Activated CD8-positive, alpha-beta memory T cell treated with anti-CD3 and anti-CD28 coated beads for 24 hours (primary cell): ENCODE data around the gene TXNL1.

Experiments
- DNase-seq: peaks from one replicate; pipeline ENCODE4 v3.0.0-alpha.2; 2020

TXNL1 gene

DNA sequence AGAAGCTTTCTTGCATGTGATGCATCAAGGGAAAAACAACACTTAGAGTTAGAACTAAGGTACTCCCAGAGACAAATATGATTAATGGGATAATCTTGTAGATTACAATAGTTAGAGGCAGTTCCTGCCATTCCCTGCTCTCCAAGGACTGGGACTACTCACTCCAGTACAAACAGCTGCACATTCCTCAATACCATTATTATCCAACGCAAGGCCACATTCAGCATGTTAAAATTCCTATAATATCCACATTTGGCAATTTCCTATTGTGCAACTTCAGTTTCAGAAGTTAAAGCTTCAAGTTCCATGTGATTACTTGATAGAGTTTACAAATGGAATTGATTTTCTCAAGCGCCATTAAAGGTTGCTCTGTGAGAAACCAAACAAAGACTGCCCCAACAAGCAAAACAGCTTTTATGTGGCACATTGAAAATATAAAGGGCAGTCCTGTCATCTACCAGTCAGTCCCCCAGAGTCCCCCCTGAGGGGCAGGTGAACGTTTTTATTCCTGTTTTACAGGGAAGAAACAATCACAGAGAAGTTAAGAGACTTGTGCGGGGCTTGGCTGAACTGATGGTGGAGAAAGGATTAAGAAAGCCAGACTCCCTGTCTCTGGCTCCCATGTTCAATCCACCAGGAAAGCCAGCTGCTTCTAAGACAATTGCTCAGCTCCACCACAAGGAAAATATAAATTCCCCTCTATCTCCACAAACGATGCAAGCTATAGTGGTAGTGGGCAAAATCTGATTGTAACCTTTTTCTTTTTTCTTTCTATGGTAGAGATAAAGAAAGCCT is 72.6 kb downstream of the TXNL1 start:
- no peak for DNase-seq

DNA sequence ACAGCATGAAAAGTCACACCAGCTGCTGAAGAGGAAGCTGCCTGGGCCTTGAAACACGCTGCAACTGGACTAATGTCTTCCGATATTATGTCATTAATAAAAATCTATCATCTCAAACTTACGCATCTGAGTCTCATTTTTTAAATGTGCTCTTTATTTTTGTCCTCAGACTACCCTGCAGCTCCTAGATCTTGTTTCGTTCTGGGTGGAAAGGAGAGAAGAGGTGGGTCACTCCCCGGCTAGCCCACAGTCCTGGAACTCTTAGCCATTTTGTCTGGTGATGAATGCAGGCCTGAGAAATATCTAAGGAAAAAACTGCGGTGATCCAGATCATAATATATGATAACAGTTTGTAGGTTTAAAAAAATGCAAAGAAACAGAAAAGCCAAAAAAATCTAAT is 73.3 kb downstream of the TXNL1 start:
- DNase-seq, result no peak

DNA sequence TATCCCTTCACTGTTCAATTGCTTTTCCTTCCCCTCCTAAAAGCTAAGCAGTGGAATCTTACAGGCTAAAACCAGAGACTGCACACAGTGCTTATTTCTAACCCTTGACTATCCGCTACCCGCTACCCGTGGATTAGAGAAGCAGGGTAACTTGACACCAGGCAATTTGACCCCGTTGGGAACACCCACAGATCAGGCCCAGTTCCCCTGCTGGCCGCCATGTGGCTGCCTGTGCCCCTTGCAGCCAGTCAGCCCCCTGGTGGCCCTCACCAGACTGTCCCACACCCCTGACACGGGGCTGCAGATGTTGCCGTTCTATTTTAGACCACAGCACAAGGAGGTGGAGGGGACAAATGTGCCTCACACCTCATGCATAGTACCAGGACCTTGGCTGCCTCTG is 74.8 kb downstream of the TXNL1 start:
- no peak for DNase-seq

DNA sequence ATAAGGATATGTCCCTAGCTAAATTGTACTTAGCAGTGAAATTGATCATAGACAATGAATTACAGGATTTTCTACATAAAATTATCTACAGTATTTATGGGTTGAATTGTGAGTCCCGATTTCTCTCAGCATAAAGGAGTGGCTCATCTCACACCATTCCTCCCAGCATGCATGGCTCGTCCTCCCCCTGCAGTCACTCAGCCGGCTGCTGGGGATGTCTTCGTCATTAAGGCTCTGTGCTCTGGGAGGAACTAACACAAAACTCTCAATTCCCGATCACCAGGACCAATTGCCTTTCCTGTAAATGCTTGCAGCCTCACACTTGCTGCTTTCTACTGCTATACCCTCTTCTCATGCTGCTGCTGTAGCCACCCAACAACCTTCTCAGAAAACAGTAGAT is 75.9 kb downstream of the TXNL1 start:
- DNase-seq, result no peak

DNA sequence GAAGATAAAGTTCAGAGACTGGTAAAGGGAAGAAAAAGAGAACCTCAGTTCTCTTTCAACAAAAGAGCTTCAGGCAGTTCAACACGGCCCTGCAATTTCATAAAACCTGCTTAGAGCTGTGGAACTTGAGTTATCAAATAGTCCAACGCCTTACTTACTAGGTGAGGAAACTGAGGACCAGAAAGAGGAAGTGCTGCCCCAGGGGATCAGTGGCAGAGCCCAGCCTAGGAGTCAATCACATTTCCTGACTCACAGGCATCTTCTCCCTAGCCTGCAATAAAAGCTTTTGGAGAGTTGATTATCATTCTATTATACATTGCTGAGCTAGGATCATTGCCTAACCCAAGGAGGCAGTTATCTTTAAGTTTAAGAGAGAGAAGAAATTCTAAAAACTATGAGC is 77.4 kb downstream of the TXNL1 start:
- DNase-seq, result no peak

DNA sequence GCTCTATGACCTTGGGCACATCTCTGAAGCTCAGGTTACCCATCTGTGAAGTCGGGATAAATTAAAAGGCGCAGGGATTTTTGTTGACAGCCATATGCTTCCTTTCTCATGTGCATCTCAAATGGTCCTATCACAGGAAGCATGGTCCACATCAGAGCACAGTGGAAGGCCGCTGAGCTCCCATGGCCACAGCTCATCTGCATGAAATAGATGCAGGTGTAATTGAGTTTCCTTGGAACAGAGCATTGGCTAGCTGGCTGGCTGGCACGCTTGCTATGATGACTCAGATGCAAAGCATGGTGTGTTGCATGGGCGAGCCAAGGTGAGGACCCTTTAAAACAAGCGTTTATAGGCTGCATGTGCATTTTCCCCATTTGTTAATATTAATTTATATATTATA is 79.3 kb downstream of the TXNL1 start:
- DNase-seq, result no peak

DNA sequence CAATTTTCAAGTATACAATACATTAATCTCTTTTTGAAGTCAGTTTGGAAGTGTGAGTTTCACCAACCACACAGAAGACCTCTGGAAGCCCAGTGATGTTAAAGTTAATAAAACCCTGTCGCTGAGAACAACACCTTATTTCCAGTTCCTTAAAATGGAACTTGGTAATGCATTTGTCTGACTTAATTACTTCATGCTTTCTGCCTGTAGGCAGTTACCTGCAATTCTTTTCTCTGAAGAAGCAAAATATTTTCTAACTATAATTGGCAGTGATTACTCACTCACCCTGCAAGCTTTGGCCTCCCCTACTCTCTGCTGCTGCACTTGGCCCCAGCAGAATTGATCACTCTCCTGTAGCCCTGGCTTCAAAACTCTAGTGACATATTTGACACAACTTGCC is 81.5 kb downstream of the TXNL1 start:
- no peak for DNase-seq

DNA sequence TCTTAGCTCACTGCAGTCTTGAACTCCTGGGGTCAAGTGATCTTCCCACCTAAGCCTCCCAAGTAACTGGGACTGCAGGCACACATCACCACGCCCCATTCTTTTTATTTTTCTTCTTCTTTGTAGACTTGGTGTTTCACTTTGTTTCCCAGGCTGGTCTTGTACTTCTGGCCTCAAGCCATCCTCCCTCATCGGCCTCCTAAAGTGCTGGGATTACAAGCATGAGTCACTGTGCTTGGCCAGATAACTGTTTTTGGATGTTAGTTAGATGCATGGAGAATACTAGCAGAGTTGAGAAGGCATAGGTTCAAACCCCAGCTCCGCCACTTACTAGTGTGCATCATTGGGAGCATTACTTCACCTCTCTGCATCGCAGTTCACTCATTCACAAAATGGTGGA is 88.3 kb downstream of the TXNL1 start:
- DNase-seq, result no peak
